Activated T-cell treated with anti-CD3 and anti-CD28 coated beads for 1 hour (primary cell): ENCODE data around the gene MDK.

Experiments used
- DNase-seq: peaks from one replicate; pipeline ENCODE4 v3.0.0-alpha.2; 2020; ENCODE audit warnings: low read depth

MDK gene

DNA sequence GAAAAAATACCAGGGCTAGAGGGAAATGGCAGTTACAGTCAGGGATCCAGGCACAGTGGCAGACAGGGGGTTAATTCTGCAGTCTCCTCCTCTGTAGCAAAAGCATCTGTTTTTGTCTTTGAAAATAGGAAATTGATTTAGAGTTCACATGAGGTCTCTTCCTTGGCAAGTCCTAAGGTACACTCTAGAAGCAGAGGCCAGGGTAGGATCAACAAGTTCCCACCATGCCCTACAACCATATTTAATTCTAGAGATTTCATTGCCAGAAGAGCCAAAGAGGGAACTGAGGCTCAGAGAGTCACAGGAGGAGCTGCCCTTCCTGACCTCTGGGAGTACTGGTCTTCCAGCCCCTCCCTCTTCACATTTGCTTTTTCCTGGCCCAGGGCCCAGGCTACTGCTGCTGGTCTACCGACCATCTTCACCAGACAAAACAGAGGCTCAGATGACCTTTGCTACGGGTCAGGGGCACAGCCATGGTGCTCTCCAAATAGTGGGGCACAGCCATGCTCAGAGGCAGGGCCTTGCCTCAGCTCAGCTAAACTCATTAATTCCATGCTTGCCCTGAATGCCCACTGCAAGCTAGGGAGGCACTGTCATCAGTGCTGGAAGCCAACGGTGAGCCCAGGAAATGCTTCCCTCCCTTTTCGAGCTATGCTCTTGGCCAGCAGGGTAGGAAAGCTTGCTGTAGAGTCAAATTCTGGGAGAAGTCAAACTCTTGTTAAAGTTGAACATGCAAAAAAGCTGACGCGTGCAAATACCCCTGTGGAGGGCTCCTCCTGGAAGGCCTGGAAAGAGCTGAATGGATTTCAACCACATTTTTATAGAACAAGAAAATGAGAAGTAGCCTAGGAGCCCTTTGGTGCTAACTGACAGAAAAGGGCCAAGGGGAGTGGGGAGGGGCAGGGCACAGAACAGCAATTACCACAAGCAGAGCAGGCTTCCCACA is 21.8 kb downstream of the MDK start:
- no peak for DNase-seq

DNA sequence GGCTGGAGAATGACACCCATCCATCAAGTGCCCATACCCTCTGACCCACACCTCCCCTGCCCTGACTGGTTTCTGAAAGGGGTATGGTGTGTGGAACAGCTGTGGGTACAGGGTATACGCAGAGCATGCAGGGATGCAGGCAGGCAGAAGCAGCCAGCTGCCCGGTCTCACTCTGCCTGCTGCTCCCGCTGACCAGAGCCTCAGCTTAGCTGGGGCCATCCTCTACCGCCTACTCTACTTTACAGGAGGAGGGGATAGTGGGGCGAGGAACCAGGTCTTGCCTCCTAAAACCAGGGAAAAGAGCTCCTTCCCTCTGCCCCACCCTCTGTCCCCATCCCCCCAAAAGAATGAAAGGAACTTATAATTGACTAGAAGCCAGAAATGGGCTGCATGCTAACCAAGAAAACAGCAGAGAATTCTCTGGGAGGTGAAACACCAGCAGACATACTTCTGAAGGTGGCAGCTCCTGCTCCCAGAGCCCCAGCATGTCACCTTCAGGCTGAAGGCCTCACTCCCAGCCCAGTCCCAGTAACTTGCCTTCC is 23.1 kb downstream of the MDK start:
- DNase-seq, result no peak

DNA sequence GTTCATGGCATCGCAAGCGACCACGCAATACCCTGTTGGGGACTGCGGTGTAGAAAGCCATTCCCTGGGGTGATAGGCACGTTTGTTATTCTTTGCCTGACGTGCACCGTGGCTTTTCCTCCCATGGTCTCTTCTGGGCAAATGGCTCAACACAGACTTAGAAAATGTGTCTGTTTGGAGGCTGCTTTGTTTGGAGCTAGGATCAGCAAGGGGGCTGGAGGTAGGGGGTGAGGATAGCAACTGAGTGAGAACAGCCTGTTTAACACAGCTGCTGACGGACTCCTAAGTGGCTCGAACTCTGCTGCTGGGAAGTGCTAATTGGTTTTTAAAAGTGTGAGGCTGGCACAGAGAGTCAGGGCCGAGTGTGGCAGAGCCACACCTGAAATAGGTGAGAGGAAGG is 26.2 kb downstream of the MDK start:
- no peak for DNase-seq

DNA sequence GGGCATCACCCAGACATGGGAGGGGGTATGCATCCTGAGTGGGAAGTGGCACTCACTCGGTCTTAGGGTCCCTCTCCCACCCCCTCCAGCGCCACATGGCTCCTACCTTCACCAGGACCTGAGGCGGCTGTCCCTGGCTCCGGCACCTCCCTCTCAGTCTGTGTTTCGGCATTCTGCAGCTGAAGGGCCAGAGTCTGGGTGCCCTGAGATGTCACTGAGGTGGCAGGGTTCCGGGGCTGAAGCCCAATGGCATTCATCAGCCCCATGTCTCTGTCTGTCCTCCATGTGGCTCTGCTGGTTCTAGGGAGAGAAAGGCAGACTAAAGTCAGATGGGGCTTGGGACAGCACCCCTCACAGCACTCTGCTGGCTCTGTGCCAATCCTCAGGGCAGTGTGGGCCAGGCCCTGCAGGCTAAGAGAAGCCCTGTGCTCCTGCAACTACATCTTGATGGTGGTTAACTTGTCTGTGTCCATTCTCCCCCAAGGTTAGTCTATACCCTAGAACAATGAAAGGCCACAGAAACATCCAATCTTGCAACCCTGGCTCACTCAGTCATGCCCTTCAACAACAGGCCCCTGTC is 27.0 kb downstream of the MDK start:
- no peak for DNase-seq

DNA sequence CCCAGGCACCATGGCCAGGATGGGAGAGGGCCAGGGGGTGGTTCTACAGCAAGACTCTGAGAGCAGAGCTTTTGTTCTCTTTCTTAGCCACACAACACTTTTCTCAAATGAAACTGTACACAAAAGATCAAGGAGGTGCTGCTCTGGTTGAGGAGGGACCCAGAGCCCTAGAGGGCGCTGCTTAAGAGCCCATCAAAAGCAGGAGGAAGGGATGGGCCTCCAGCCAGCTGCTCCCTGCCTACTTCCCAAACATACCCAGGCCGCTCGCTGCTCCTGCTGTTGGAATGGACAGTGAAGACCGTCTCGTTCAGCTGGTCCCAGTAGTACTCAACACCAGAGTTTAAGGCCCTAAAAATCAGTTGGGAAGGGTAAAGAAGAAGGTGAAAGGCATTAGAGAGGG is 28.6 kb downstream of the MDK start:
- DNase-seq, result no peak

DNA sequence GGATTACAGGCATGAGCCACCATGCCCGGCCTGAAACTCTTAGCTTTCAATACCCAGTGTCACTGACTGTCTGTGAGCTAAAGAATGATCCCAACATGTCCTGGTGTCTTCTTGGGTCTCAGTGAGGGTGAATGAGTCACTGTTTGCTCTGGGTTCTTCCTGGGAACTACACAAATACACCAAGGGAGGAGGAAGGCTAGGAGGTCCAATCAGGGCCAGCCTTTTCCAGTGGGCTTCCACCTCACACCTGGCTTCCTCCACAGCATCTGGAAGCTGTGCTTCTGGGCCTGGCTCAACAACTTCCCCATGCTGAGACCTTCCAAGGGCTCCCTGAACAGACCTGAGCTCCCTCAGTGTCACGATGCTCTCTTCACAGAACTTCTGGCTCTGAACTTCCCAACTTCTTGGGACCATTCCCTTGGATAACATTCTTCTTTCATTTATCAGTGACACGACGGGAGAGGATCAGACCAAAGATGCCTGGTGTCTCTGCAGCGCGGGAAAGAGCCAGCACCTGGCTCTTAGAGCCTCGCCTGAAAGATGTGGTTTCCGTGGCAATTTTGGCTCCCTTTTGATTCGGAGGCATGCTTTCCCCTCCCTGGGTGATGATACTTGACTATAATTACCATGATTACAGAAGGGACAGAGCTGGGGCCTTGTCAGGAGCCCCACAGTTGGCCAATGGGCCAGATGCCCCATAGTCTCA is 32.4 kb downstream of the MDK start:
- DNase-seq, result no peak

DNA sequence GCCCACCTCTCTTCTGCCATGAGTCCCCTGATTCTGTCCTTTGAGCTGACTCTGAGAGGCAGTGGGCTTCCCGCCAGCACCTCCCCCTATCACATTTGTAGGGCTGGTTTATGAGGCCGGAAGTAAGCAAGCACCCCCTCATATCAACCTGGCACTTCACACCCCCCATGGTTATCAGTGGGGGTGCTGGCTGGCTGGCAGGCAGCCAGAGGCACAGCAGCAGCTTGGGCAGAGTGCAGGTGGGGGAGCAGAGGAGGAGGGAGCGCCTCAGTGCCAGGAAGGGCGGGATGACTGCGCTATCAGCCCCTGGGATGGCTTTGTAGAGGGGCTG is 33.0 kb downstream of the MDK start:
- DNase-seq, result no peak

DNA sequence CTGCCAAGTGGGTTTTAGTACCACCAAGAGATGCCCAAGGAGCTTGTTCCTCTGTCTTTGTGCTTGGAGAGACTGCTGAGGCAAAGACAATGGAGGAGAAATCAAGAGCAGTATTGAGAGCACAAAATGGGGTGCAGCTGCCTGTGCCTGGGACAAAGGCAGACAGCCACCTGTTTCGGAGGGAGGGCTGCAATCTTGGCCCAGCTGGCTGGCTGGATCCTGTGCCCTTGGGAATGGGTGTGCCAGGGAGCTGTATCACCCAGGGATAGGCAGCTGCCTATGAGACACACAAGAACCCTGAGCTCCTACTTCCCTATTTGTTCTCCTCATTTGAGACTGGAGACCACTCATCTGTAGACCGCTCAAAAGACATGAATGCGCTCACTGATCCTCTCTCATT is 33.4 kb downstream of the MDK start:
- DNase-seq, result no peak

DNA sequence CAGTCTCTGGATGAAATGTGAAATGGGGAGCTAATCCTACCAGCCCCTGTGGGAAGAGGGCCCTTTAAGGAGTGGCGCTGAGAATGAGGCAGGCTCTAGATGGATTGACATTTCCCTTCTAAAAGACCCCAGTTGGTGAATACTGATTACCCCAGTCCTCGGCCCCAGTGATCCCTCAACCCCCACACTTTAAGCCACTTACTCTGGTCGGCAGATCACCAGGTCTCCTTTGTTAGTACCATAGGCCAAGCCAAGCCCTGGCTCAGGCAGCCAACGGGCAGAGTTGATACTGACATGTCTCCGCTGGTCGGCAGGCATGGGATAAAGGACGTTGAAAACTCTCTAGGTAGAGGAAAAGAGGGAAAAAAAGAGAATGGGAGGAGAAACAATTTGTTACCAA is 36.2 kb downstream of the MDK start:
- no peak for DNase-seq

DNA sequence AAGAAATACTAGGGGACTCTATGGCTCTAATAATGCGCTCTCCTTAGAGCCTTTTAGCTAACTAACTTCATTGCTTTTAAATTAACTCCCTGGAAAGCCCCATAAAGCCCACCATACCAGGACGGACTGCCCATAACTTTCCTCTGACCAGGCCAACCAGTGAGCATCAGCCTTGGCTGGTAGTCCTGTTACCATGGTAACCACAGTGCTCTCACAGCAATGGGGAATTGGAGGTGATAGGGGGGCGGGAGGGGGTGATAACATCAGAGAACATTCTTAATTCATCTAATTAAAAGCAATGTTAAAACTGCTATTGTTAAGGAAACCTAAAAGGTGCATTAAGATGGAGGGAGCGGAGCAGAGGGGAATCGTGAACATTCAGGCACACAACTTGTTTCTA is 37.3 kb downstream of the MDK start:
- no peak for DNase-seq

DNA sequence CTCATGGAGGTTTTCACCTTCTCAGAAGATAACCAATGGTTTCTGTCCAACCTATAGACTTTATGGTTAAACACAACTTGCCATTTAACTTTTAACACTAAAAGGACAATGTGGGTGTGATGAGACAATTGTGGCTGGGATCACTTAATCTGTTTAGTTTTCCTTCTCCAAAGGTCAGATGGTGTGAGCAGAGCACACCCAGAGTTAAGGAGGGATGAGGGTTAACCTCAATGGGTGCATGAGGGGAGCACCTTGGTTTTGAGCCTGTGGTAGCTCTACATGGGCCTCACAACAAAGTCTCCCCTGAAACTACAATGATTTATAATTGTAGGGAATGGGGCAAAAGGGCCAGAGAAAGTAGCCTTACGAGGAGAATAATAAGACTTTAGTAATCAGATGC is 39.0 kb downstream of the MDK start:
- DNase-seq, result no peak

DNA sequence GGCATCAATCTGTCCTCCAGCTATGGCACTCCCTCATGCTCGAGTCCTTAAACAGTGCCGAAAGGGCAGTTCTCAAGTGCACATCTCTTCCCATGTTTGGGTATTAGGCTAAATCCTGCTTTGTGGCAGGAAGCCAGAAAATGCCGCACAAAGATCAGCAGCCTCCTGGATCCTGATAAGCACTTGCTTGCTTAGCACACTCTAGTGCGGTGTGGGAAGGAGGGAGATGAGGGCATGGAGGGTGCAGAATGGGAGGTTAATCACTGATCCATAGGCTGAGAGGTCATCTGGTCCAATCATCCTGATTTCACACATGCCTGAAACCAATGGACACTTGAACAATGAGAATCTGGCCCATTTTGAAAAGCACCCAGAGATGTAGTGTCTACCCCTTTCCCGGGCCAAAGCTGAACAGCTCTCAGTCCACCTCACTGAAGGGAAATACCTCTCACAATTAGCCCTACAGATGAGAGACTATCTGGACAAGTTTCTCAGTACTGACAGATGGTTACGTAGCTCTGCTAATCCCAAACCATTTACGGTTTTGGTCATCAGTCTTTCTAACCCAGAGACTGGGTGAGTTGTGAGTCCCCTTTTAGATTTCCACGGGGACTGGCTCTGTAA is 39.9 kb downstream of the MDK start:
- no peak for DNase-seq

DNA sequence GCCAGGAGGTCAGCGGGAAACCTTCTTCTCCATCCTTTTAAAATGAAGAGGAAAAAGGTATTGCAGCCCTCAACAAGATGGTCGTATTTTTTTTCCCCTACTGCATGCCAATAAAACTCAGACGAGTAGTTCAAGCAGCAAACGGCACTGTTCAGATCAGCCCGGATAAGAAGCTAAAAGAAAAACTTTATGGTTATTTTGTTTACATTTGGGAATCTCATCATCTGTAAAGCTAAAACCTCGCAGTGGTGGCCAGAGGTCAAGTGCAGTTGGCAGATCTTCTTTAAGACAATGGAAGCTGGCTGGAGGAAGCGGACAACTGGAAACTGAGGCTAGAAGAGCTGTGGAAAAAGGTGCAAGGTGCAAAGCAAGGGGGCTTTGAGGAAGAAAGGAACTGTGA is 41.1 kb downstream of the MDK start:
- no peak for DNase-seq

DNA sequence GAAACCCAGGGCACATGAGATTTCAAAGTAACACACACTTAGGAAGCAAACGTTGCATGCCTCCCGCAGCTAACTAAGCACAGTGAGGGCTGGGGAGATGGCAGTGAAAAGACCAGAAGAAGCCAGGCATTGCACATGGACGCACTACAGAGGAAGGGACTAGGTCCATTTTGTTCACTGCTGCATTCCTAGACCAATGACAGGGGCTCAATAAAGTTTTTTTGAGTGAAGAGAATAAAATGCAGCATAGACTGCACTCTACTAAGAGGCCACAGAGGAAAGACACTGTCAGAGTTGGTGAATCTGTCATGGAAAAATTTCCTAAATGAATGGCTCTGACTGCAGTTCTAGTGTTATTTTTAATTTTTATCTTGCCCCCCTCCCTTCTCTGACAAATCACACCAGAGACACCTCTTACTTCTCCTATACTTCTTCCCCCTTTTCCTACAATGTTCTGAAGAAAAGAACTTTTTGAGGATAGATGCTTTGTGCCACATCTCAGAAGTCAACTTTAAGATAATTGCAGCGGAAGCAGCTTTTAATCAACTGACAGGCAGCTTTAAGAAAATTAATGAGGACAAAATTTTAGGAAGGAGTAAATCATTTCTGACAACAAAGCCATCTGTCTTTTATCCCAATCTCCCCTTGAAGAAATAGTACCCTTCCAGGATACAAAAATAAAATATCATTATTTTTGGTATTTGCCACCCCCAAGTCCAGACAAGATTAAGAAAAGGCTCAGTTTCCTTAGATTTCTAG is 44.9 kb downstream of the MDK start:
- no peak for DNase-seq

DNA sequence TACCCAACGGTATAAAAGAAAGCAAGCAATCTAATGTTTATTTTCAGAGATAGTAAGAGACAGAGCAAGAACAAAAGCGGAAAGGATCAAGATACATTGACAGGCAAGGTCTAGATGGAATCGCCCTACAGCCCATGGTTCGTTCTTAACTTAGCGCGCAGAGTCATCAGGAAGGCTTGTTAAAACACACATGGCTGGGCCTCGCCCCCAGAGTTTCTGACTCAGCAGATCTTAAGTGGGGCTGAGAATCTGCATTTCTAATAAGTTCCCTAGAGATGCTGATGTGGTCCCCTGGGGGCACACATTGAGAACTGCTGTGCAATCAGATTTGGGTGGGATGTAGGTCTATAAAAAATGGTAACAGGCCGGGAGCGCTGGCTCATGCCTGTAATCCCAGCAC is 45.9 kb downstream of the MDK start:
- DNase-seq, result no peak

DNA sequence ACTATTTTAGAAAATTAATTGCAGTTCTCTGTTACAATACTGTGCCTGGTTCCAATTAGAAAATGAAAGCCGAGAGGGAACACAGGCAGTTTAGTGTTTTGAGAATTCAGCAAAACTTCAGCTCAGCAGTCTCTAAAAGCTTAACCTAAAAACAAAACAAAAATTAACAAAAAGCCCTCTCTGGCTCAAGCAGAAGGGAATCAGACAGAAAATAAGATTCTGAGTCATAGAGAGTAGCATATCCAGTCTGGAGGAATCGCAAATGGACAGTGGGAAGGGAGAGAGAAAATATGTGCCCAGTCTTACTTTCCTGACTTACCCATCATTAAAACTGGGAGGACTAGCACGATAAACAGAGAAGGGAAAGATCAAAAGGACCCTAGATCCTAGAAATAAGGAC is 48.2 kb downstream of the MDK start:
- no peak for DNase-seq

DNA sequence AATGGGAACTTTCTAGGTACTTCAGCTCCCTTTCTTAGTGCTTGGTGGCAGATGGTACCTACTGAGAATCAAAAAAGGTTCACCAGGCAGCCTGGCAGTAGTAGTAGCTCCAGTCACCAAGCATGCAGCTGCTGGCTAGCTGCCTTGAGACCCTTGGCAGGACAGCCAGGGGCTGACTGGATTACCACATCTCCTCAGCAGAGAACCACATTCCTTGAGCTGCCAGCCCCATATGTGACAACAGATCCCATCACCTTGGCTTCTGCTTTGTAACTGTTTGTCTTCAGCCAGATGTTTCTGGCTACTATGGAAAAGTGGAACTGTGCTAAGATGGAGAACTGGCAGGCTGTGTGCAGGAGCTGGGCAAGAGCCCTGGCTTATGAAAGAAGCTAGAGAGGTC is 49.7 kb downstream of the MDK start:
- no peak for DNase-seq
